Mesodermal cell (in vitro differentiated cells): Measurements from ENCODE around the gene IGSF21.

Experiments used
- H3K27ac ChIP-seq: 2 replicates; pipeline ENCODE4 v1.7.0; 2013; ENCODE audit warnings: mild to moderate bottlenecking, low read depth, low read length, moderate library complexity; ENCODE audit not compliant: severe bottlenecking
- H3K36me3 ChIP-seq: 2 replicates; pipeline ENCODE4 v1.7.1; 2013; ENCODE audit warnings: mild to moderate bottlenecking, low read length, moderate library complexity; ENCODE audit not compliant: control insufficient read depth, insufficient read depth
- H3K4me1 ChIP-seq: one replicate; pipeline ENCODE4 v1.7.1; 2013; ENCODE audit warnings: mild to moderate bottlenecking, low read length; ENCODE audit not compliant: insufficient read depth, control insufficient read depth, poor library complexity, severe bottlenecking
- H3K4me3 ChIP-seq: 2 replicates; pipeline ENCODE4 v1.7.0; 2013; ENCODE audit warnings: low read length, control low read depth, mild to moderate bottlenecking; ENCODE audit not compliant: insufficient read depth, poor library complexity, severe bottlenecking; ENCODE audit errors: extremely low read depth
- H3K9me3 ChIP-seq: 2 replicates; pipeline ENCODE4 v1.7.1; 2013; ENCODE audit warnings: mild to moderate bottlenecking, low read length, moderate library complexity; ENCODE audit not compliant: control insufficient read depth
- WGBS, 2 experiments: methylation state at CpG; one replicate each; pipeline ENCODE4 v1.1.5; 2013; ENCODE audit warnings: missing lambda C conversion rate in 2 of 2; ENCODE audit not compliant: insufficient coverage in 2 of 2; 5-methylcytosine and 5-hydroxymethylcytosine counted together

Gene IGSF21

GRCh38 chr1:18262726-18263125, 155.1 kb downstream of the IGSF21 start:
- Histone ChIP-seq H3K4me3 (no peak overlapping the region), H3K9me3 (no peaks in the 10 kb centered on the region), H3K27ac (no peak overlapping the region), H3K36me3 (no peaks in the 10 kb centered on the region), H3K4me1 (no peaks in the 10 kb centered on the region)
- WGBS, 2 experiments, result 60 to 69% methylated on average over 1 to 2 of the region's 6 CpGs

GRCh38 chr1:18263547-18264120, 156.0 kb downstream of the IGSF21 start:
- no peaks in the 10 kb centered on the region for H3K9me3 ChIP-seq

GRCh38 chr1:18264450-18265039, 156.9 kb downstream of the IGSF21 start:
- H3K36me3 ChIP-seq, result no peaks in the 10 kb centered on the region
- no peaks in the 10 kb centered on the region for H3K9me3 ChIP-seq
- no peaks in the 10 kb centered on the region for H3K4me1 ChIP-seq
- no peak overlapping the region for H3K27ac ChIP-seq
- 40 to 80% methylated on average over 1 of the region's 6 CpGs for WGBS, 2 experiments
- no peak overlapping the region for H3K4me3 ChIP-seq

More at GRCh38 chr1:18263547-18264120, 156.0 kb downstream of the IGSF21 start:
- no peak overlapping the region for H3K27ac ChIP-seq
- no peaks in the 10 kb centered on the region for H3K4me1 ChIP-seq
- H3K4me3 ChIP-seq, result no peak overlapping the region
- no peaks in the 10 kb centered on the region for H3K36me3 ChIP-seq
- WGBS, 2 experiments, result 56 to 78% methylated on average over 4 of the region's 5 CpGs

- Histone ChIP-seq H3K27ac (no peak overlapping the region), H3K4me1 (no peaks in the 10 kb centered on the region), H3K4me3 (no peak overlapping the region), H3K9me3 (no peaks in the 10 kb centered on the region), H3K36me3 (no peaks in the 10 kb centered on the region)
- WGBS, 2 experiments, result 87% methylated on average over 7 to 9 of the region's 9 CpGs
Measured at GRCh38 chr1:18265641-18266040, 158.0 kb downstream of the IGSF21 start.

GRCh38 chr1:18266391-18266790, 158.8 kb downstream of the IGSF21 start:
- Histone ChIP-seq H3K4me3 (no peak overlapping the region), H3K36me3 (no peaks in the 10 kb centered on the region), H3K27ac (no peak overlapping the region), H3K9me3 (no peaks in the 10 kb centered on the region), H3K4me1 (no peaks in the 10 kb centered on the region)
- 88 to 90% methylated on average over 2 of the region's 2 CpGs for WGBS, 2 experiments

GRCh38 chr1:18271336-18271735, 163.7 kb downstream of the IGSF21 start:
- Histone ChIP-seq H3K9me3 (no peaks in the 10 kb centered on the region), H3K27ac (no peak overlapping the region), H3K4me3 (no peak overlapping the region), H3K36me3 (no peaks in the 10 kb centered on the region), H3K4me1 (no peaks in the 10 kb centered on the region)
- 90 to 100% methylated on average over 1 to 2 of the region's 2 CpGs for WGBS, 2 experiments

- WGBS, 2 experiments, result 30 to 40% methylated on average over 5 of the region's 5 CpGs
- Histone ChIP-seq H3K4me3 (no peak overlapping the region), H3K9me3 (no peaks in the 10 kb centered on the region)
Measured at GRCh38 chr1:18278946-18279345, 171.3 kb downstream of the IGSF21 start.

GRCh38 chr1:18279351-18280074, 171.9 kb downstream of the IGSF21 start:
- no peak overlapping the region for H3K27ac ChIP-seq
- H3K9me3 ChIP-seq, result no peaks in the 10 kb centered on the region
- H3K4me1 ChIP-seq, result no peaks in the 10 kb centered on the region
- H3K4me3 ChIP-seq, result no peak overlapping the region
- no peaks in the 10 kb centered on the region for H3K36me3 ChIP-seq
- 90% methylated on average over 15 of the region's 15 CpGs for WGBS, 2 experiments

More at GRCh38 chr1:18278946-18279345, 171.3 kb downstream of the IGSF21 start:
- H3K27ac ChIP-seq, result no peak overlapping the region
- no peaks in the 10 kb centered on the region for H3K4me1 ChIP-seq
- no peaks in the 10 kb centered on the region for H3K36me3 ChIP-seq

- H3K36me3 ChIP-seq, result no peaks in the 10 kb centered on the region
- no peaks in the 10 kb centered on the region for H3K9me3 ChIP-seq
- H3K4me3 ChIP-seq, result no peak overlapping the region
- 72 to 74% methylated on average over 3 to 4 of the region's 5 CpGs for WGBS, 2 experiments
- H3K27ac ChIP-seq, result no peak overlapping the region
- H3K4me1 ChIP-seq, result no peaks in the 10 kb centered on the region
Measured at GRCh38 chr1:18280956-18281355, 173.4 kb downstream of the IGSF21 start.

- no peak overlapping the region for H3K4me3 ChIP-seq
- no peaks in the 10 kb centered on the region for H3K36me3 ChIP-seq
- H3K9me3 ChIP-seq, result no peaks in the 10 kb centered on the region
- WGBS, 2 experiments, result 81 to 85% methylated on average over 8 to 9 of the region's 13 CpGs
- H3K4me1 ChIP-seq, result no peaks in the 10 kb centered on the region
- no peak overlapping the region for H3K27ac ChIP-seq
Measured at GRCh38 chr1:18282851-18283600, 175.4 kb downstream of the IGSF21 start.
